Eye (tissue), 1 donor: ENCODE results near the gene ZSCAN22.
"Not testable (repeated sequence)": the region's sequence is repeated elsewhere in the genome, so short reads cannot be mapped to it uniquely, and the experiment has no call there.

ENCODE experiments used
- DNase-seq: peaks from one replicate; pipeline ENCODE4 v3.0.0-alpha.2; 2015

Gene ZSCAN22

GRCh38 chr19:58352760-58353671 lies 26.2 kb downstream of the ZSCAN22 start, which contains the start of gene A1BG:
Gene A1BG, minus strand, starts transcription at chr19:58353492. Its CDS starts 55 bp downstream, at chr19:58353437.
- DNase-seq, result no peak

- DNase-seq, result no peak
Measured at GRCh38 chr19:58353717-58354477, 27.1 kb downstream of the ZSCAN22 start.

- DNase-seq, result no peak
Measured at GRCh38 chr19:58354478-58355030, 27.8 kb downstream of the ZSCAN22 start.

GRCh38 chr19:58355215-58355796 lies 28.5 kb downstream of the ZSCAN22 start:
- no peak for DNase-seq

- DNase-seq, result peak; percentile 64
Measured at GRCh38 chr19:58355908-58356765, 29.3 kb downstream of the ZSCAN22 start.

- DNase-seq, result peak; percentile 52
Measured at GRCh38 chr19:58356766-58357480, 30.1 kb downstream of the ZSCAN22 start.

- no peak for DNase-seq
Measured at GRCh38 chr19:58357481-58358145, 30.8 kb downstream of the ZSCAN22 start.

GRCh38 chr19:58361900-58362271 lies 35.1 kb downstream of the ZSCAN22 start:
- no peak for DNase-seq

- DNase-seq, result peak; percentile 98
Measured at GRCh38 chr19:58362272-58362994, 35.6 kb downstream of the ZSCAN22 start, which contains the start of gene ZNF497. Gene ZNF497, minus strand, starts transcription at chr19:58362751. Its CDS starts 5,116 bp downstream, at chr19:58357635.

GRCh38 chr19:58364146-58364545 lies 37.4 kb downstream of the ZSCAN22 start:
- DNase-seq, result no peak

GRCh38 chr19:58366585-58367430 lies 40.0 kb downstream of the ZSCAN22 start:
- no peak for DNase-seq

GRCh38 chr19:58367698-58368454 lies 41.1 kb downstream of the ZSCAN22 start:
- DNase-seq, result no peak

- no peak for DNase-seq
Measured at GRCh38 chr19:58368561-58369360, 42.0 kb downstream of the ZSCAN22 start.

- no peak for DNase-seq
Measured at GRCh38 chr19:58372311-58373133, 45.7 kb downstream of the ZSCAN22 start.

GRCh38 chr19:58374200-58374599 lies 47.4 kb downstream of the ZSCAN22 start:
- DNase-seq, result no peak

- DNase-seq, result not testable (repeated sequence)
Measured at GRCh38 chr19:58376724-58377123, 49.9 kb downstream of the ZSCAN22 start.
